Ovary (tissue), 9 donors: ENCODE data around the gene ZNF423. TPM values are rescaled to one million over a fixed set of nuclear protein-coding genes. Genes with fewer than 3 reads are reported as not detected.

ENCODE experiments used
- DNase-seq, 5 donors: peaks; one replicate each; pipeline ENCODE4 v3.0.0-alpha.2; 2019 to 2020
- H3K27ac ChIP-seq, 2 donors: fragments of 200-600 bp; one replicate each; pipeline versions ENCODE4 v1.5.1 to v1.8.0; 2019 to 2022
- H3K27me3 ChIP-seq: fragments of 200-600 bp; one replicate; pipeline ENCODE4 v1.8.0; 2022
- H3K36me3 ChIP-seq: fragments of 200-600 bp; sonication (generic); one replicate; pipeline ENCODE4 v1.5.1; 2019
- H3K4me1 ChIP-seq: one replicate; pipeline ENCODE4 v1.8.1; 2013; ENCODE audit warnings: mild to moderate bottlenecking, moderate library complexity; ENCODE audit not compliant: insufficient read depth
- H3K4me3 ChIP-seq: fragments of 200-600 bp; sonication (generic); one replicate; pipeline ENCODE4 v1.5.1; 2017
- H3K9me3 ChIP-seq, 2 donors: fragments of 200-600 bp in 1 of 2; sonication (generic) in 1 of 2; one replicate each; pipeline versions ENCODE4 v1.5.1 to v1.8.1; 2013 to 2019; ENCODE audit warnings: mild to moderate bottlenecking in 1 of 2, moderate library complexity in 1 of 2
- EP300 ChIP-seq: sonication (generic); formaldehyde crosslinking; IDR thresholded peaks from one replicate; pipeline ENCODE4 v1.6.1; 2017; ENCODE audit warnings: antibody characterized with exemption
- POLR2A ChIP-seq: fragments of 450-650 bp; IDR thresholded peaks from one replicate; pipeline ENCODE4 v1.6.1; 2017; ENCODE audit warnings: antibody characterized with exemption, mild to moderate bottlenecking, moderate library complexity
- WGBS, 3 donors: extraction: QIAGEN DNeasy Blood & Tissue Kit in 1 of 3; methylation state at CpG; one replicate each; pipeline versions ENCODE4 v1.1.5 to v1.1.7; 2013 to 2017; 5-methylcytosine and 5-hydroxymethylcytosine counted together
- intact Hi-C, 4 donors: fragments of 100-400 bp; cut with DNase I; formaldehyde crosslinking; loops; one replicate each; pipeline versions ENCODE4 v1.11.0 to v1.15.1; 2022 to 2023
- polyA plus RNA-seq, 2 donors: library from polyadenylated mRNA; stranded (reverse); fragments of 200-250 nt in 1 of 2; fragments of 350-450 nt in 1 of 2; fragmentation: Illumina TruSeq in 1 of 2; extraction: RNeasy Lipid Tissue Mini Kit (QIAGEN cat#74804) in 1 of 2; gene quantifications; one replicate each; pipeline ENCODE4 v1.2.3, GENCODE V29; 2013 to 2014
- total RNA-seq, 7 donors: library from RNA; depleted of rRNA in 2 of 7; stranded (reverse); fragments of >200 nt in 2 of 7; fragmentation: NEBNext Ultra II Directional in 3 of 7; extraction: Animal tissue kit (Norgen Biotek cat#: 25700) in 3 of 7; gene quantifications; one replicate each; pipeline versions ENCODE4 v1.1.0 to v1.2.4, GENCODE V29; 2016 to 2023
- TF ChIP-seq, protein P1 (sequence below), 3 donors: fragments of 450-650 bp in 2 of 3; fragments of 200-600 bp in 1 of 3; IDR thresholded peaks; one replicate each; pipeline versions ENCODE4 v1.5.1 to v1.8.0; 2016 to 2022; ENCODE audit warnings: antibody characterized with exemption in 3 of 3, mild to moderate bottlenecking in 1 of 3
- donor health status: DM: no; HTN: no; CAD: no; lungs with moderate emphysema.
- donor health status: DM: no; HTN: no; CAD: no.
- donor health status: Bipolar disorder and iron deficiency.
- donor health status: DM: yes; HTN: yes; CAD: no.
- donor health status: DM: no; HTN: no; CAD: no.
- donor health status: DM: yes; HTN: yes; CAD: no.

Gene ZNF423
- total and polyA plus RNA-seq, 9 donors = 3.3 to 40.3 (median 12.4) TPM

DNA sequence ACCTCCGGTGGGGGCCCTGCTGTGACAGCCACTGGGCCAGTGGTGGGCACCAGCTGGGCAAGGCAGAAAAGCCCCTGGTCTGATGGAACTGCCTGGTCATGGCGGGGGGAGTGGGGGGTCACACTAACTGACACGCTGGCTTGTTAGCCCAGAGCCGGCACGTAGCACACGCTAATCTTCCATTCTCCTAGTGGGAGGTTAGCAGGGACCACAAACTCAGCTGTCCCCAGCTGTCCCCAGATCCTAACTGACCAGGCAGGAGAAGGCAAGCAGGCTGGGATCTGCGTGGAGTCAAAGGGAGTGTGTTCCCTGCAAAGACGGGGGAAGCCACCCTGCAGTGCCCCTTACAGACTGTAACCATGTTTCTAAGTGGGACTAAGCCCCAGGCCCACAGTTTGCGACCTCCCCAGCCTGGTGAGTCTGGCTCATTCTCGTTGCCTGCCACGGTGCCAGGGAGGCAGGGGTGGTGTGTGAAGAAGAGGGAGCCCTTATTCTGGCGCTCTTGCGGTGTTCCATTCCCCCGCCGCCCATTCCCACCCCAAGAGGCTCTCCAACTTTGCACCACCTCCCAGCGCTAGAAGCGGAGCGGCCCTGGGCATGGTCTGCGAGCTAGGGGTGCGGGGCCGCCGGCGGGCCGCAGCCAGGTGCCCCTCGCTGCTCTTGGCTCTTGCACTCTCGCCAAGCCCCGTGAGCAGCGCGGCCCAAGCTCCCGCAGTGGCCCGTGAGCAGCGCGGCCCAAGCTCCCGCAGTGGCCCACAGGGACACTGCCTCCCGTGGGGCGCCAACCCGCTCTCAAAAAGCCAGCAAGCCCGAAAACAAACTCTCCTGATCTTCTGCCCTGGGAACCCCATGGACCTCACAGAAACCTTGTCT is 12.1 kb upstream of the ZNF423 start:
- intact Hi-C loops = no loop called here
- 93 to 96% (median 94%) methylated on average over 38 of the region's 38 CpGs for WGBS, 3 donors

DNA sequence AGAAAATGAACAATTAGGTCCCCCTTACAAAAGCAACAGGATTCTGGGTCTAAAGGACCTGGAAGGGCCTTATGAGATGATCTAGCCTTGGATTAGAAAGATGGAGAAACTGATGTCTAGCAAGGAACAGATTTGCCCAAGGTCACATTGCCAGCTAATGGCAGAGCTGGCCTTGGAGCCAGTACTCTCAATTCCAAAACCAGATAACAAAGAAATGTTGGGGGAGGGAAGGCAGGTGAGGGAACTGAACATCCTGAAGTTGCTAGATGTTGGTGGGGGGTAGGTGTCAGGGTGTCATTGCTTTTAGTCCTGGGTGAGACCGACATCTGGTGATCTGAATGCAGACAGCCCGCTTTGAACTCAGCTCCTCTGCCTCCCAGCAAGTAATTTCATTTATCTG is 11.3 kb upstream of the ZNF423 start:
- no peak overlapping the region for H3K4me3 ChIP-seq
- intact Hi-C loops = no loop called here
- no peak for DNase-seq
- no peaks in the 10 kb centered on the region for H3K36me3 ChIP-seq
- TF ChIP-seq POLR2A = no peak
- TF ChIP-seq, protein P1, sequence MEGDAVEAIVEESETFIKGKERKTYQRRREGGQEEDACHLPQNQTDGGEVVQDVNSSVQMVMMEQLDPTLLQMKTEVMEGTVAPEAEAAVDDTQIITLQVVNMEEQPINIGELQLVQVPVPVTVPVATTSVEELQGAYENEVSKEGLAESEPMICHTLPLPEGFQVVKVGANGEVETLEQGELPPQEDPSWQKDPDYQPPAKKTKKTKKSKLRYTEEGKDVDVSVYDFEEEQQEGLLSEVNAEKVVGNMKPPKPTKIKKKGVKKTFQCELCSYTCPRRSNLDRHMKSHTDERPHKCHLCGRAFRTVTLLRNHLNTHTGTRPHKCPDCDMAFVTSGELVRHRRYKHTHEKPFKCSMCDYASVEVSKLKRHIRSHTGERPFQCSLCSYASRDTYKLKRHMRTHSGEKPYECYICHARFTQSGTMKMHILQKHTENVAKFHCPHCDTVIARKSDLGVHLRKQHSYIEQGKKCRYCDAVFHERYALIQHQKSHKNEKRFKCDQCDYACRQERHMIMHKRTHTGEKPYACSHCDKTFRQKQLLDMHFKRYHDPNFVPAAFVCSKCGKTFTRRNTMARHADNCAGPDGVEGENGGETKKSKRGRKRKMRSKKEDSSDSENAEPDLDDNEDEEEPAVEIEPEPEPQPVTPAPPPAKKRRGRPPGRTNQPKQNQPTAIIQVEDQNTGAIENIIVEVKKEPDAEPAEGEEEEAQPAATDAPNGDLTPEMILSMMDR (IDR thresholded peaks at IDR 0.05) = no peak
- TF ChIP-seq EP300 = no peak
- H3K4me1 ChIP-seq = peaks cover 6% of the 10 kb centered on the region
- no peaks in the 10 kb centered on the region for H3K9me3 ChIP-seq
- no peaks in the 10 kb centered on the region for H3K27me3 ChIP-seq
- no peak overlapping the region for H3K27ac ChIP-seq
- 95 to 96% (median 96%) methylated on average over 2 of the region's 2 CpGs for WGBS, 3 donors

More for the DNA sequence above, 12.1 kb upstream of the ZNF423 start:
- peaks cover 6% of the 10 kb centered on the region for H3K4me1 ChIP-seq
- no peaks in the 10 kb centered on the region for H3K36me3 ChIP-seq
- DNase-seq = no peak
- TF ChIP-seq, protein P1 (IDR thresholded peaks at IDR 0.05) = no peak
- TF ChIP-seq EP300 = no peak
- TF ChIP-seq POLR2A = no peak
- no peak overlapping the region for H3K4me3 ChIP-seq
- H3K27ac ChIP-seq = no peak overlapping the region
- H3K27me3 ChIP-seq = no peaks in the 10 kb centered on the region
- H3K9me3 ChIP-seq = no peaks in the 10 kb centered on the region

DNA sequence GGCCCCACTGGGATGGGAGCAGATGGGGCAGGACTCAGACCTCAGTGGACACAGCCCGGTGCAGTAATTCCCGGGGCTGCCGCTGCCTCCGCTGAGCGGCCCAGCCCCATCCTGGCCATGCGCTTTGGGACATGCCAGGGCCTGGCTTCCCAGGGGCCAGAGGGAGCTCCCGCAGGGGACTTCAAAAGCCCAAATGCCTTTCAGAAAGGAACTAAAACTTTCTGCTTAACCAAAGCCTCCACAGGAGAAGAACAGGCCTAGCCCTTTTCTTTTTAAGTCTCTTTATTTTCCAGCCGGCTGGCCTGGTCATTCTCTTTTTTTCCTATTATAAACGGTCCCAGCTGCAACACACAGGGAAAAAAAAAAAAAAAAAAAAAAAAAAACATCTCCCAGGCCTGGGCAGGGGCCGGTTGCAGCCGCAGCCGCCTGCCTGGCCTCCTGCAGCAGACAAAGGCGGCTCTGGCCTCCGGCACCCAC is 10.7 kb upstream of the ZNF423 start:
- intact Hi-C loops = no loop called here
- no peak for TF ChIP-seq EP300
- no peak for TF ChIP-seq POLR2A
- TF ChIP-seq, protein P1 (IDR thresholded peaks at IDR 0.05) = no peak
- DNase-seq = peak in 1 of 5 donors; percentile 30
- Histone ChIP-seq H3K4me3 (no peak overlapping the region), H3K9me3 (no peaks in the 10 kb centered on the region), H3K27ac (peak overlapping the region in 1 of 2 donors; percentile 59), H3K27me3 (no peaks in the 10 kb centered on the region), H3K4me1 (peaks cover 6% of the 10 kb centered on the region), H3K36me3 (no peaks in the 10 kb centered on the region)
- 31 to 48% (median 33%) methylated on average over 14 of the region's 14 CpGs for WGBS, 3 donors

DNA sequence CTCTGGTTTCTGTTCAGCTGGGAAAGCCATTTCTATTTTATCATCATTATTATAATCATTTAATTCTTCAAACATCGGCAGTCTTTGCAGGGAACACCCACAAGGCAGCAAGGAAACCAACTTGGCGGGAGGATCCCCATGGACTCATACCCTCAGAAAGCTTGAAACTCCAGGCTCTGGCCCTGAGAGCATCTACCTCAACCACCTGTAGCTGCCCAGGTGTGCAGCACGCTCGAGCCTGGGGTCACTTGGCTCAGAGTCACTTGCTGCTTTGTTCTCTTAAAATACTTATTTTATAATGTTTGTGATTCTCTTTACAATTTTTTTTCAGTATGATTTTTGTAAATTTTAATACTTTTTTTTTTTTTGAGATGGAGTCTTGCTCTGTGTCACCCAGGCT is 6.8 kb upstream of the ZNF423 start:
- DNase-seq = no peak
- Histone ChIP-seq H3K27ac (no peak overlapping the region), H3K9me3 (no peaks in the 10 kb centered on the region), H3K27me3 (no peaks in the 10 kb centered on the region), H3K36me3 (no peaks in the 10 kb centered on the region), H3K4me1 (peaks cover 6% of the 10 kb centered on the region), H3K4me3 (no peak overlapping the region)
- TF ChIP-seq, protein P1 (IDR thresholded peaks at IDR 0.05) = no peak
- TF ChIP-seq EP300 = no peak
- no peak for TF ChIP-seq POLR2A
- intact Hi-C loops = no loop called here
- 62 to 72% (median 65%) methylated on average over 4 of the region's 4 CpGs for WGBS, 3 donors
